Glomerular endothelial cell (primary cell): Measurements from ENCODE around the gene APOO. TPM values are rescaled to one million over a fixed set of nuclear protein-coding genes. Genes with fewer than 3 reads are reported as not detected.

Experiments used
- DNase-seq: peaks from one replicate; pipeline ENCODE4 v3.0.0-alpha.2; 2011; ENCODE audit warnings: low read depth, low spot score; ENCODE audit errors: extremely low read depth
- total RNA-seq: library from RNA; depleted of rRNA; stranded (reverse); fragments of >200 nt; gene quantifications from 2 replicates; pipeline ENCODE4 v1.2.3, GENCODE V29; 2015

Gene APOO
- total RNA-seq, 1 donor from 2014 or later, result 16.2 TPM

GRCh38 chrX:23788946-23789345, 118.8 kb downstream of the APOO start:
- DNase-seq, result no peak

DNA sequence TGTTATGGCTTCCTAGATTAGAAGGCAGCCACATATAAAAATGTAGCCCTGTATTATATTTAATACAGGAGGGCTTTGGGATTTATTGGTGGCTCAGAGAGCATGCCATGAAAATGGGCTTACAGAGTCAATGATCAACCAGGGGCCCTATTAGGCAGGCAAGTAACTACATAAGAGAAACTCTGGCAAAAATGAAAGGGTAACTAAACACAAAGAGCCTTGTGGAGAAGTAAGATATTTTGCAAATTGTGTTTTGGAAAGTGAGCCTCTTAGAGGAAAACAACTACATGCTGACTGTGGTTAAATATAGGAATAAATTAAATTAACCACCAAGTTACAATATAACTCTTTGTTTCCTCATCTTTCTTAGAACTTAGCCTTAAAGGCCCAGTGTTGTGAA, 119.2 kb downstream of the APOO start:
- no peak for DNase-seq

- DNase-seq, result no peak
Observed at GRCh38 chrX:23787745-23788118, 120.0 kb downstream of the APOO start.

GRCh38 chrX:23786268-23786815, 121.4 kb downstream of the APOO start:
- no peak for DNase-seq

DNA sequence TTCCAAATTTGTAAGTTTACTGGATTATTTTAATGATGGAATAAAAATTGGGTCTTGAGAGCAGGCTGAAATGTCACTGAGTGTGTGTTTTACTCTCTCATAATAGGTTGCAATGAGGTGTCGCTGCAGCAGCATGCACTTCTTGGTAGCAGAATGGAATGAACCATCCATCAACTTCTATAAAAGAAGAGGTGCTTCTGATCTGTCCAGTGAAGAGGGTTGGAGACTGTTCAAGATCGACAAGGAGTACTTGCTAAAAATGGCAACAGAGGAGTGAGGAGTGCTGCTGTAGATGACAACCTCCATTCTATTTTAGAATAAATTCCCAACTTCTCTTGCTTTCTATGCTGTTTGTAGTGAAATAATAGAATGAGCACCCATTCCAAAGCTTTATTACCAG, 122.2 kb downstream of the APOO start:
- DNase-seq, result no peak

GRCh38 chrX:23784470-23785331, 123.0 kb downstream of the APOO start:
- no peak for DNase-seq

DNA sequence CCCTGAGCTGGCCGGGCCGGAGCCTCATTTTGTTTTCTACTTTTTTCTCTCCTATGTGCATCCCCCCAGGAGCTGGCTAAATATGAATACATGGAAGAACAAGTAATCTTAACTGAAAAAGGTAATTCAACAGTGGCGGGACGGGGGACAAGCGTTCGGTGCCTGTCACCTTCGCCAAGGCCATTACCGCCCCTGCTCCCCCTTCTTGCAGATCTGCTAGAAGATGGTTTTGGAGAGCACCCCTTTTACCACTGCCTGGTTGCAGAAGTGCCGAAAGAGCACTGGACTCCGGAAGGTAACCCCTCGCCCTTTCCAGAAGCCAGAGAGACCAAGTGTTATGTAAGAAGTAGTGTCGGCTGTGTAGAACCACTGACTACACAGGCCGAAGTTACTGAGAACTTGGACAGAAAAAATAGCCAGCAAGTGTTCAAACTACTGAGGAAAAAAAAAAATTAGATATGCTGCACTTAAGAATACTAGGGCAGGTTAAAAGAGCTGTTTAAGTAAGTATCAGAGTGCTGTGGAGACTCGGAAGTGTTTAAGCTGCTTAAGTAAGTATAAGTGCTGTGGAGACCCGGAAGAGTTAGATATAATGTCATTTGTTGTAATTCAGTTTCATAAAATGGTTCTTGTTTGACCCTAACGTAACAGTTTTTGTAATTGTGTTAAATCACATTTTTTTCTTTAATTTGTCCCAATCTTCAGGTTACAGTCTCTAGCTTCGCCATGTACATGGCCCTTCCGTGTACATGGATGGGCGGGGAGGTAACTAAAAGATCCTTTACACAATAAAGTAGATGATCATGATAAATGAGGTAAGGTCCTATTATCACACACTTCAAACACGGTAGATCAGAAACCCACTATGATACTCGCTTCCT, 123.9 kb downstream of the APOO start:
- DNase-seq, result no peak

Other genes starting within 250 kb of the APOO start
- gene PRDX4, start 240.4 kb downstream of the APOO start, total RNA-seq, result 186 and 210 TPM in 2 replicates
- gene ACOT9, start 164.7 kb downstream of the APOO start, total RNA-seq, result 64.1 and 90.7 TPM in 2 replicates
- gene SAT1, start 124.8 kb downstream of the APOO start, total RNA-seq, result 150 and 334 TPM in 2 replicates
- not detected in 2 replicates for gene CXorf58, start 68 bp upstream of the APOO start, total RNA-seq
- gene KLHL15, start 119.2 kb upstream of the APOO start, total RNA-seq, result 2.8 and 3.4 TPM in 2 replicates
- gene EIF2S3, start 147.0 kb upstream of the APOO start, total RNA-seq, result 126 and 165 TPM in 2 replicates
- 36.6 and 40.4 TPM in 2 replicates for gene ZFX, start 241.8 kb upstream of the APOO start, total RNA-seq